GM19468 (cell line): ENCODE measurements around the gene VENTX.
"Not testable (repeated sequence)": the region's sequence is repeated elsewhere in the genome, so short reads cannot be mapped to it uniquely, and the experiment has no call there.

Experiments
- ATAC-seq: cut with Tn5 transposase; IDR thresholded peaks from one replicate; pipeline ENCODE4 v1.9.1; 2021; ENCODE audit warnings: mild to moderate bottlenecking, moderate library complexity, moderate number of reproducible peaks; ENCODE audit not compliant: unreplicated experiment; ENCODE audit errors: extremely low read depth

VENTX gene

GRCh38 chr10:133214468-133215410, 22.9 kb upstream of the VENTX start:
- ATAC-seq, result no peak

GRCh38 chr10:133215586-133215985, 22.1 kb upstream of the VENTX start:
- ATAC-seq, result no peak

- no peak for ATAC-seq
Observed at GRCh38 chr10:133216776-133217175, 20.9 kb upstream of the VENTX start.

- no peak for ATAC-seq
Observed at GRCh38 chr10:133217800-133218589, 19.7 kb upstream of the VENTX start.

GRCh38 chr10:133218891-133219290, 18.8 kb upstream of the VENTX start:
- ATAC-seq, result no peak

GRCh38 chr10:133219782-133220181, 17.9 kb upstream of the VENTX start:
- no peak for ATAC-seq

- ATAC-seq, result no peak
Observed at GRCh38 chr10:133221331-133221730, 16.3 kb upstream of the VENTX start.

- not testable (repeated sequence) for ATAC-seq
Observed at GRCh38 chr10:133221756-133222155, 15.9 kb upstream of the VENTX start.

GRCh38 chr10:133224076-133224475, 13.6 kb upstream of the VENTX start:
- ATAC-seq, result no peak

- no peak for ATAC-seq
Observed at GRCh38 chr10:133224756-133225372, 12.8 kb upstream of the VENTX start.

- ATAC-seq, result no peak
Observed at GRCh38 chr10:133225707-133226191, 11.9 kb upstream of the VENTX start.

- no peak for ATAC-seq
Observed at GRCh38 chr10:133226251-133226808, 11.3 kb upstream of the VENTX start.

- ATAC-seq, result no peak
Observed at GRCh38 chr10:133227256-133227655, 10.4 kb upstream of the VENTX start.

GRCh38 chr10:133229265-133230043, 8.2 kb upstream of the VENTX start:
- ATAC-seq, result no peak

GRCh38 chr10:133230044-133230361, 7.7 kb upstream of the VENTX start, which contains the start of gene UTF1:
TSS of gene UTF1 (plus strand) at chr10:133230217. CDS start at chr10:133230289, 72 bp downstream.
- ATAC-seq, result no peak

GRCh38 chr10:133230387-133231195, 7.1 kb upstream of the VENTX start:
- no peak for ATAC-seq

GRCh38 chr10:133231244-133231945, 6.3 kb upstream of the VENTX start:
- ATAC-seq, result no peak

GRCh38 chr10:133231946-133232574, 5.6 kb upstream of the VENTX start:
- ATAC-seq, result no peak
